ENCODE measurements around the gene EPHB4.

Gene EPHB4

DNA sequence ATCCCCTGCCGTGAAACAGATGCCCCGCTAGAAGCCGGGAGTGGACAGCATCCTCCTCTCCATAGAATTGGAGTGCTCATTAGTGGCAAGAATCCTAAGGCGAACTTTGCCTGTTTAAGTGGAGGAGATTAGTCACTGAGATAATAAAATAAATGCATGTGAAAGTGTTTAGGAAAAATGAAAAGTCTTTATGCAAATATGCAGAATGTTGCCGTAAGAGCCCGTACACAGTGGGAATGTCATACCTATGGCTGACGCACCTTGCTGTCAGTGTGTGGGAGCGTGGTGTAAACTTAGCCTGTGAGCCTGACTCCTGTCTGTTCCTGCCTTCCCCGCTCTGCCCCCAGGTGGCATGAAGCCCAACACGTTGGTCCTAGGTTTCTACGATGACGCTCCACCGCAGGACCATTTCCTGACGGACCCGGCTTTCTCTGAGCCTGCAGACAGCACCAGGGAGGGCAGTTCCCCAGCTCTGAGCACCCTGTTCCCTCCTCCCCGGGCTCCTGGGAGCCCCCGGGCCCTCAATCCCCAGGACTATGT is 38.1 kb upstream of the EPHB4 start:
- H3K36me3 ChIP-seq (ENCODE audit: insufficient read depth, low read length): no peaks in the 10 kb centered on the region
- no peak overlapping the region for H2AFZ ChIP-seq (ENCODE audit: low read length)
- no peak overlapping the region for H3K4me3 ChIP-seq (ENCODE audit: low read length, poor library complexity, severe bottlenecking)
- no peak for TF ChIP-seq EZH2phosphoT487 (IDR thresholded peaks at IDR 0.05; ENCODE audit: borderline replicate concordance)
- TF ChIP-seq CTCF (conservative IDR thresholded peaks at IDR 0.05; ENCODE audit: low read length): no peak
- H3K9ac ChIP-seq (ENCODE audit: low read depth, low read length, poor library complexity, severe bottlenecking): no peak overlapping the region
- no peaks in the 10 kb centered on the region for H4K20me1 ChIP-seq (ENCODE audit: insufficient read depth, low read length, poor library complexity, severe bottlenecking)
- no peaks in the 10 kb centered on the region for H3K9me3 ChIP-seq (ENCODE audit: insufficient read depth, low read depth, low read length)
- peaks cover 12% of the 10 kb centered on the region for H3K4me1 ChIP-seq (ENCODE audit: insufficient read depth, low read length, poor library complexity, severe bottlenecking)
- H3K79me2 ChIP-seq (ENCODE audit: insufficient read depth, low read length): peaks cover 29% of the 10 kb centered on the region
- H3F3A ChIP-seq (ENCODE audit: low read depth): no peaks in the 10 kb centered on the region
- no peak overlapping the region for H3K4me2 ChIP-seq (ENCODE audit: low read depth, low read length, poor library complexity, severe bottlenecking)
- H3K9me2 ChIP-seq (replicated peaks; ENCODE audit: low read depth, low read length): no peaks in the 10 kb centered on the region
- no peaks in the 10 kb centered on the region for H3K27me3 ChIP-seq (ENCODE audit: insufficient read depth, low read length, poor library complexity, severe bottlenecking)

DNA sequence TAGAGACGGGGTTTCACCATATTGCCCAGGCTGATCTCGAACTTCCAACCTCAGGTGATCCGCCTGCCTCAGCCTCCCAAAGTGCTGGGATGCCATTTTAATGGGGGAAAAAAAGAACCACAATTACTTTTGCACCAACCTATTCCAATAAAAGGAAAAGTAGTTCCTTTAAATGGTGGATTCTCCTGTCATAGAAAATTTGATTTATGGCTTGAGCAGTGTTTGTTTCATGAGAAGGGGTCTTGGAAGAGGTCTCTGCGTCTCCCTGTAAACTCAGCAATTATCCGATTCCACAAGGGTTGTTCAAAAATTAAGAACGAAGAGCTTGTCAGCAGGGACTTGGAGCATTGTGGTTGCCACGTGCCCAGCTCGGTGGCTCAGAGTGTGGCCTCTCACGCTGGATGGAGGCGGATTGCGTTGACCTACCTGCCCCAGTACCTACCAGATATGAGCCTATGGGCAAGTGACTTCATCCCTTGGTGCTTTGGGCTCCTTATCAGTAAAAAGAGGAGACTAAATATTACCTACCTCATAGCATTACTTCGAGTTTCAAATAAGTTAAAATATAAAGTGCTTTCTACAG is 37.0 kb upstream of the EPHB4 start:
- Histone ChIP-seq H3K4me3 (ENCODE audit: low read length, poor library complexity, severe bottlenecking) (no peak overlapping the region), H2AFZ (ENCODE audit: low read length) (no peak overlapping the region), H3K79me2 (ENCODE audit: insufficient read depth, low read length) (peaks cover 29% of the 10 kb centered on the region), H4K20me1 (ENCODE audit: insufficient read depth, low read length, poor library complexity, severe bottlenecking) (no peaks in the 10 kb centered on the region), H3K9me3 (ENCODE audit: insufficient read depth, low read depth, low read length) (no peaks in the 10 kb centered on the region), H3F3A (ENCODE audit: low read depth) (no peaks in the 10 kb centered on the region), H3K27me3 (ENCODE audit: insufficient read depth, low read length, poor library complexity, severe bottlenecking) (no peaks in the 10 kb centered on the region), H3K4me2 (ENCODE audit: low read depth, low read length, poor library complexity, severe bottlenecking) (no peak overlapping the region), H3K36me3 (ENCODE audit: insufficient read depth, low read length) (no peaks in the 10 kb centered on the region), H3K9ac (ENCODE audit: low read depth, low read length, poor library complexity, severe bottlenecking) (no peak overlapping the region), H3K9me2 (replicated peaks; ENCODE audit: low read depth, low read length) (no peaks in the 10 kb centered on the region), H3K4me1 (ENCODE audit: insufficient read depth, low read length, poor library complexity, severe bottlenecking) (peaks cover 12% of the 10 kb centered on the region)
- TF ChIP-seq CTCF (conservative IDR thresholded peaks at IDR 0.05; ENCODE audit: low read length) (no peak), EZH2phosphoT487 (IDR thresholded peaks at IDR 0.05; ENCODE audit: borderline replicate concordance) (no peak)

DNA sequence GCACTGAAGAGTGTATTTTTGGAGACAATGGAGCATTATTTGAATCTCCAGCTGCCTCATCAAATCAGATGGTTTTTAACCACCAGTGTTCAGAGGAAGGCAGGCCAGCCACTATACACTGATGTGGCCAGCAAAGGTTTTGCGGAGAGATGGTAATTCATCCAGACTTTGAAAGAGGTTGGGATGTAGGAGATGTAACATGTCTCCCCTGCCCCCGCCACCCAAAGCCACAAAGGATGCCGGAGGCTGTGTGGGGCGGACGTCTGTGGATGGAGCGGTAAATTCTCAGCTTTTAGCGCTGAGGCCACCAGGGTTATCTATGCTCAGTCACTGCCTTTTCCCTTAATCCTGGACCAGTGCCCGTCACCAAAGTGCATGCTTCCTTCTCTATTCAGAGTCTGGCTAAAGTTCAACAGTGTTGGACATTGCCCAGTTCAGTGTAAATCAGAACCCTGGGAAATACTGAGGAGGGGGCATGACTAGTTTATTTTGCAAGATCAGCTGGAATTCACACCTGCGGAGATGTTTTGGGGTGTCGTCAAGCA is 36.2 kb upstream of the EPHB4 start:
- Histone ChIP-seq H3K4me1 (ENCODE audit: insufficient read depth, low read length, poor library complexity, severe bottlenecking) (peaks cover 12% of the 10 kb centered on the region), H3K4me2 (ENCODE audit: low read depth, low read length, poor library complexity, severe bottlenecking) (no peak overlapping the region), H4K20me1 (ENCODE audit: insufficient read depth, low read length, poor library complexity, severe bottlenecking) (no peaks in the 10 kb centered on the region), H3K36me3 (ENCODE audit: insufficient read depth, low read length) (no peaks in the 10 kb centered on the region), H3F3A (ENCODE audit: low read depth) (no peaks in the 10 kb centered on the region), H3K9me3 (ENCODE audit: insufficient read depth, low read depth, low read length) (no peaks in the 10 kb centered on the region), H3K4me3 (ENCODE audit: low read length, poor library complexity, severe bottlenecking) (no peak overlapping the region), H3K9ac (ENCODE audit: low read depth, low read length, poor library complexity, severe bottlenecking) (no peak overlapping the region), H3K9me2 (replicated peaks; ENCODE audit: low read depth, low read length) (no peaks in the 10 kb centered on the region), H2AFZ (ENCODE audit: low read length) (no peak overlapping the region), H3K27me3 (ENCODE audit: insufficient read depth, low read length, poor library complexity, severe bottlenecking) (no peaks in the 10 kb centered on the region), H3K79me2 (ENCODE audit: insufficient read depth, low read length) (peaks cover 21% of the 10 kb centered on the region)
- TF ChIP-seq EZH2phosphoT487 (IDR thresholded peaks at IDR 0.05; ENCODE audit: borderline replicate concordance): no peak
- no peak for TF ChIP-seq CTCF (conservative IDR thresholded peaks at IDR 0.05; ENCODE audit: low read length)

Data from Loucy (cell line).